SK-N-SH treated with all-trans-retinoic acid at 6 μM for 48 hours (cell line): Measurements from ENCODE around the gene ANAPC5.

Experiments used
- ATAC-seq: fragments of 200-7000 bp; cut with Tn5 transposase; 3 replicates; pipeline ENCODE4 v1.9.1; 2020; ENCODE audit warnings: mild to moderate bottlenecking, moderate library complexity
- ARNTL ChIP-seq: fragments of 450-650 bp; formaldehyde crosslinking; IDR thresholded peaks from 2 replicates; pipeline ENCODE4 v1.5.0; 2020; ENCODE audit warnings: low read depth, mild to moderate bottlenecking, moderate library complexity, borderline replicate concordance
- BACH2 ChIP-seq: fragments of 250-450 bp; sonication (Bioruptor Pico); IDR thresholded peaks from 2 replicates; pipeline ENCODE4 v1.9.0; 2021; ENCODE audit warnings: mild to moderate bottlenecking, borderline replicate concordance
- CREB5 ChIP-seq: fragments of 250-450 bp; sonication (Bioruptor Pico); IDR thresholded peaks from 2 replicates; pipeline ENCODE4 v1.5.1; 2020; ENCODE audit warnings: low read depth, mild to moderate bottlenecking, moderate library complexity
- CSDC2 ChIP-seq: fragments of 250-450 bp; sonication (Bioruptor Pico); IDR thresholded peaks from 2 replicates; pipeline ENCODE4 v1.5.0; 2020; ENCODE audit warnings: mild to moderate bottlenecking, moderate library complexity
- CSRNP3 ChIP-seq: fragments of 250-450 bp; sonication (Bioruptor Pico); IDR thresholded peaks from 2 replicates; pipeline ENCODE4 v1.5.1; 2021; ENCODE audit warnings: mild to moderate bottlenecking, moderate library complexity
- ISL1 ChIP-seq: fragments of 250-450 bp; sonication (Bioruptor Pico); IDR thresholded peaks from 2 replicates; pipeline ENCODE4 v2.1.2; 2022; ENCODE audit warnings: mild to moderate bottlenecking, moderate library complexity
- PATZ1 ChIP-seq: fragments of 250-450 bp; sonication (Bioruptor Pico); IDR thresholded peaks from 2 replicates; pipeline ENCODE4 v1.8.0; 2020; ENCODE audit warnings: mild to moderate bottlenecking, moderate library complexity, borderline replicate concordance
- POU6F1 ChIP-seq: fragments of 250-450 bp; sonication (Bioruptor Pico); IDR thresholded peaks from 2 replicates; pipeline ENCODE4 v1.8.0; 2021; ENCODE audit warnings: low read depth, mild to moderate bottlenecking, moderate library complexity, borderline replicate concordance
- PPARA ChIP-seq: fragments of 250-450 bp; sonication (Bioruptor Pico); IDR thresholded peaks from 2 replicates; pipeline ENCODE4 v1.5.0; 2020; ENCODE audit warnings: mild to moderate bottlenecking, borderline replicate concordance
- RARB ChIP-seq: fragments of 250-450 bp; sonication (Bioruptor Pico); IDR thresholded peaks from 2 replicates; pipeline ENCODE4 v1.8.0; 2021; ENCODE audit warnings: mild to moderate bottlenecking, moderate library complexity
- TCF4 ChIP-seq: fragments of 250-450 bp; sonication (Bioruptor Pico); IDR thresholded peaks from 2 replicates; pipeline ENCODE4 v1.8.0; 2021; ENCODE audit warnings: mild to moderate bottlenecking, moderate library complexity, borderline replicate concordance
- TOX ChIP-seq: fragments of 250-450 bp; sonication (Bioruptor Pico); IDR thresholded peaks from 2 replicates; pipeline ENCODE4 v1.8.0; 2021; ENCODE audit warnings: mild to moderate bottlenecking, moderate library complexity, borderline replicate concordance
- TSHZ2 ChIP-seq: fragments of 250-450 bp; sonication (Bioruptor Pico); IDR thresholded peaks from 2 replicates; pipeline ENCODE4 v1.5.0; 2020; ENCODE audit warnings: mild to moderate bottlenecking, moderate library complexity
- ZC3H10 ChIP-seq: fragments of 250-450 bp; sonication (Bioruptor Pico); IDR thresholded peaks from 2 replicates; pipeline ENCODE4 v1.5.1; 2021; ENCODE audit warnings: mild to moderate bottlenecking, moderate library complexity
- ZFP3 ChIP-seq: fragments of 250-450 bp; sonication (Bioruptor Pico); IDR thresholded peaks from 2 replicates; pipeline ENCODE4 v1.5.0; 2020; ENCODE audit warnings: mild to moderate bottlenecking, moderate library complexity
- ZNF565 ChIP-seq: fragments of 450-650 bp; formaldehyde crosslinking; conservative IDR thresholded peaks from 2 replicates; pipeline ENCODE4 v1.5.0; 2020; ENCODE audit warnings: low read depth, mild to moderate bottlenecking, moderate library complexity
- ZNF70 ChIP-seq: fragments of 450-650 bp; formaldehyde crosslinking; IDR thresholded peaks from 2 replicates; pipeline ENCODE4 v1.5.0; 2020; ENCODE audit warnings: mild to moderate bottlenecking, moderate library complexity
- ZNF8 ChIP-seq: fragments of 450-650 bp; formaldehyde crosslinking; IDR thresholded peaks from 2 replicates; pipeline ENCODE4 v1.5.0; 2020; ENCODE audit warnings: mild to moderate bottlenecking, moderate library complexity

ANAPC5 gene

GRCh38 chr12:121373755-121374154, 21.5 kb upstream of the ANAPC5 start:
- TF ChIP-seq CREB5 (CRISPR knock-in tag) (no peak), ZFP3 (CRISPR knock-in tag) (no peak), RARB (CRISPR knock-in tag) (no peak), PPARA (no peak), CSDC2 (CRISPR knock-in tag) (no peak), ZNF8 (no peak), TSHZ2 (CRISPR knock-in tag) (no peak)
- ATAC-seq, result no peak

- no peak for ATAC-seq
- no peak for TF ChIP-seq RARB (CRISPR knock-in tag)
- no peak for TF ChIP-seq ZFP3 (CRISPR knock-in tag)
- TF ChIP-seq POU6F1 (CRISPR knock-in tag), result no peak
- no peak for TF ChIP-seq ARNTL (CRISPR knock-in tag)
- TF ChIP-seq CSRNP3 (CRISPR knock-in tag), result no peak
- TF ChIP-seq TSHZ2 (CRISPR knock-in tag), result no peak
- no peak for TF ChIP-seq ZC3H10 (CRISPR knock-in tag)
- TF ChIP-seq PATZ1, result no peak
- TF ChIP-seq PPARA, result no peak
- TF ChIP-seq TCF4 (CRISPR knock-in tag), result no peak
- no peak for TF ChIP-seq ISL1 (CRISPR knock-in tag)
- TF ChIP-seq ZNF565 (CRISPR knock-in tag), result no peak
- no peak for TF ChIP-seq CREB5 (CRISPR knock-in tag)
- TF ChIP-seq BACH2 (CRISPR knock-in tag), result no peak
- no peak for TF ChIP-seq ZNF70 (CRISPR knock-in tag)
- no peak for TF ChIP-seq TOX
These were observed 19.2 kb upstream of the ANAPC5 start for GRCh38 chr12:121371404-121371803.
